SH-SY5Y (cell line): Measurements from ENCODE around the gene NECAB3.

Experiments
- GATA2 ChIP-seq: IDR thresholded peaks from 2 replicates; pipeline ENCODE4 v1.6.1; 2011; ENCODE audit warnings: mild to moderate bottlenecking, low read depth, low read length
- GATA3 ChIP-seq: IDR thresholded peaks from 2 replicates; pipeline ENCODE4 v1.6.1; 2011; ENCODE audit warnings: low read depth, mild to moderate bottlenecking, low read length, moderate library complexity

DNA sequence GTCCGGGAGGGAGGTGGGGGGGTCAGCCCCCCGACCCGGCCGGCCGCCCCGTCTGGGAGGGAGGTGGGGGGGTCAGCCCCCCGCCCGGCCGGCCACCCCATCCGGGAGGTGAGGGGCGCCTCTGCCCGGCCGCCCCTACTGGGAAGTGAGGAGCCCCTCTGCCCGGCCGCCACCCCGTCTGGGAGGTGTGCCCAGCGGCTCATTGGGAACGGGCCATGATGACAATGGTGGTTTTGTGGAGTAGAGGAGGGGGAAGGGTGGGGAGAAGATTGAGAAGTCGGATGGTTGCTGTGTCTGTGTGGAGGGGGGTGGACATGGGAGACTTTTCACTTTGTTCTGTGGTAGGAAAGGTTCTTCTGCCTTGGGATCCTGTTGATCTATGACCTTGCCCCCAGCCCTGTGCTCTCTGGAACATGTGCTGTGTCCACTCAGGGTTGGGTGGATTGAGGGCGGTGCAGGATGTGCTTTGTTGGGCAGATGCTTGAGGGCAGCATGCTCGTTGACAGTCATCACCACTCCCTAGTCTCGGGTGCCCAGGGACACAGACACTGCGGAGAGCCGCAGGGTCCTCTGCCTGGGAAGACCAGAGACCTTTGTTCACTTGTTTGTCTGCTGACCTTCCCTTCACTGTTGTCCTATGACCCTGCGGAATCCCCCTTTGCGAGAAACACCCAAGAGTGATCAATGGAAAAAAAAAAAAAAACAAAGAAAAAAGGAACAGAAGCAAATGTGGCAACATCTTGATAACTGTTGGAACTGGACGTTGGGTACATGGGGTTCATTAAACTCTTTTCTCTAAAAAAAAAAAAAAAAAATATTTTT lies 27.6 kb upstream of the NECAB3 start:
- TF ChIP-seq GATA2 (no peak), GATA3 (no peak)
